Measurements from ENCODE around the gene CLEC14A.

The CLEC14A gene

DNA sequence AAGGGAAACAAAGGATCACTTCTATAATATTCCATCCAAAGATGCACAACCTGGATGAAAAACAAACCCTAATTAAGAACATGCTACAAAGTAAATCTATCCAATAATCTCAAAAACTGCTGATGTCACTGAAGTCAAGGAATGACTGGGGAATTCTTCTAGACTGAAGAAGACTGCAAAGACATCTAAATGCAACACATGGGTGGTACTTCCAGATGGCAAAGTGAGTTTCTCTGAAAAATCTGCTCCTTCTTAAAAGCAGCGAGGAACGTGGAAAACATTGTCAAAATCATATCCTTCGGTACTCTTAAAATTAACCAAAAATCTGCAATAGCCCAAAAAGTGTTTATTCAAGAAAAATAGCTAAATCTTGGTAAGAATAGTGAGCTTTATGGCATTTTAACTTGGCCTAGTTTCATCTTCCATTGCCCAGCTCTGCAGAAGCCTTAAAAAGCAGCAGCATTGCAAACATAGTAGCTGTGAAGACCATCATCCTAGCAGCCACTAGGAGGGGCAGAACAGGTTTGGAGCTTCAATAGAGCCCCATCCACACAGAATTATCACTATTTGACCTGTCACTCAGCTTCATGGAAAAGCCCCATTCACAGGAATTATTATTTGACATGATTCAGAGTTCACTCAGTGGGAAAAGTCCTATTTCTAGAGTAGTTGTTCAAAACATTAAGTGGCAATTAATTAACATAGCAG lies 7.4 kb downstream of the CLEC14A start:
- no peak for DNase-seq (ENCODE audit: low spot score)

DNA sequence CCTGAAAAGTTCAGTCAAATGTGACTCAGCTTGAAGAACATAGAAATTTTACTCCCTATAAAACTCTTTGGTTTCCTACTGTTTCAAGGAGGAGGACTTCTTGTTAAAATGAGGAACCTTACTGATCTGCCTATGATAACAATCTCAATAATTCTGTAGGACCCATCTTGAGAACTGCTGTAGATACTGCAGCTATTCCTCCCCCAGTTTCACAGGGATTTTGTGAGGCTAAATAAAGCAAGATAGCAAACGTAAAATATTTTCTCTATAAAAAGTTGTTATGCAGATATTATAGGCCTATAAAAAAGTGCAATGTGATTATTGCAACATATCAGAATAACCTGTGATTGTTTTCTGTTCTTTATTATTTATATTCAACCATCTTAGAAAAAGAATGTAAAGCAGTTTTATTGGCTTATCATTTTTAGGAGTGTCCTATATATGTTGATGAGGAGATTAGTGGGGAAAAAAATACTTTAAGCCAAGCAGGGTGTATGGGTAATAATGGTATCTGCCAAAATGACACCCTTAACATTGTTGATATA lies 12.1 kb downstream of the CLEC14A start:
- no peak for DNase-seq (ENCODE audit: low spot score)

- no peak for DNase-seq (ENCODE audit: low spot score)
Observed at GRCh38 chr14:38238878-38239277, 17.0 kb downstream of the CLEC14A start.

DNA sequence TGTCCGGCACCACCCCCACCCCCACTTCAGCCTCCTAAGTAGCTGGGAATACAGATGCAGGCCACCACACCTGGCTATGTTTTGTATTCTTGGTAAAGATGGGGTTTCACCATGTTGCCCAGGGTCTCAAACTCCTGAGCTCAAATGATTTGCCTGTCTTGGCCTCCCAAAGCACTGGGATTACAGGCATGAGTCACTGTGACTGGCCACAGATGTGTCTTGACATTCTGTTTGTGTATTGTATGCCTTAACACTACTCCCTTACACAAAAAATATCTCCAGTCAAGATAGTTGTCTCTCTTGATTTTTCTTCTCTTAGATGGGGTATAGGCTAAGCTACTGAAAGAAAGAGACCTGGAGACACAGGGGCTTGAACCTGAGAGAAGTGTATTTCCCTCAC lies 17.6 kb downstream of the CLEC14A start:
- DNase-seq (ENCODE audit: low spot score): no peak

DNA sequence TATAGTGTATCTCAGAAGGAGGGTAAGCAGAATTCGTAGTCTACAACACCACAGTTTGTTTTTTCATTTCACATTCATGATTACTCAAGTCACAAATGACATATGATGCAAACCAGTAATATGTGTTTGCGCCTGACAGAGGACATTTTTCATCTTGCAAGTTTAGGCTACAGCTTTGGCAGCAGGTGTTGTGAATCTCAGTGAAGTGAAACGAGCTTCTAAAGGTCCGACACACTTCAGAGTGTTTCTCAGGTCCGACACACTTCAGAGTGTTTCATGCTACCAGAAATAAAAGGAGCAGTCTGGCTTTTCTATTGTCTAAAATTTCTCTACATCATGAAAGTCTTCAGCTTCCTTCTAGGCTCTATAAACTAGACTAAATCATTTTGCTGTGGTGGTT lies 22.7 kb downstream of the CLEC14A start:
- no peak for DNase-seq (ENCODE audit: low spot score)

DNA sequence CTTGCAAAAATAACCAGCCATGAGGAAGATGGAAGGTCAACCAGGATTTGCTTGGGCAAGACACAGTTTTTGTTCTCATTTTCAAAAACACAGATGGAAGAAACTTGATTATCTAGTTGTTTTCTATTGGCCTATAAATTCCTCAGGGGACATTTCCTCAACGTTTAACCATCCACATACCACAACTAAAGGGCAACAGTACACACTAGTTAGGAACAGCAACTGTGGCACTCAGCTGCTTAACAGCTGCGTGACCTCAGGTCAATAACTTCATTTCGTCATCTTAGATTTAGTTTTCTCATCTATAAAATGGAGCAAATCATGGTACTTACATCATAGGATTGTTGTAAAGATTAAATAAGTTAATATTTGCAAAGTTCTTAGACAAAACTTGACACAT lies 29.5 kb downstream of the CLEC14A start:
- no peak for DNase-seq (ENCODE audit: low spot score)

GRCh38 chr14:38225946-38226345 lies 29.9 kb downstream of the CLEC14A start:
- no peak for DNase-seq (ENCODE audit: low spot score)

- no peak for DNase-seq (ENCODE audit: low spot score)
Observed at GRCh38 chr14:38224338-38224737, 31.6 kb downstream of the CLEC14A start.

GRCh38 chr14:38221077-38221476 lies 34.8 kb downstream of the CLEC14A start:
- DNase-seq (ENCODE audit: low spot score): no peak

DNA sequence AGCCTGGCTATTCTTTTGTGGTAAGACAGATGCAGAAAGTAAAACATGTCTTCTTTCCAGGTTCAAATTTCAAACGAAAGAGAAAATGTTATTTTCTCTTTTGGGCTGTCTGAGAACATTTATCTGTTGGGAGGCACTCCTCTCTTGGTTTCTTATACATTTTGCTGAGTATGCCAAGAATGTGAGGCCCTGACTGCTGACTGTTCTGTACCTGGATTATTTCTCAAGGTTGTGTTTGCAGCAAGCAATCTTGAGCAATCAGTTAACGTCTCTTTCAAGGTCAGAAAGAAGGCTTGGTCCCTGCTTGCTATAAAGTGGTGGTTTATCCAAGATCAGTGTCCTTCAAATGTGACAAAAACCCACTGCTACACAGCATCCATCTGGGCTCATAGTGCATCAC lies 38.3 kb downstream of the CLEC14A start:
- no peak for DNase-seq (ENCODE audit: low spot score)

GRCh38 chr14:38213001-38213400 lies 42.9 kb downstream of the CLEC14A start:
- DNase-seq (ENCODE audit: low spot score): no peak

GRCh38 chr14:38212111-38212510 lies 43.8 kb downstream of the CLEC14A start:
- DNase-seq (ENCODE audit: low spot score): no peak

GRCh38 chr14:38211255-38211735 lies 44.6 kb downstream of the CLEC14A start:
- no peak for DNase-seq (ENCODE audit: low spot score)

DNA sequence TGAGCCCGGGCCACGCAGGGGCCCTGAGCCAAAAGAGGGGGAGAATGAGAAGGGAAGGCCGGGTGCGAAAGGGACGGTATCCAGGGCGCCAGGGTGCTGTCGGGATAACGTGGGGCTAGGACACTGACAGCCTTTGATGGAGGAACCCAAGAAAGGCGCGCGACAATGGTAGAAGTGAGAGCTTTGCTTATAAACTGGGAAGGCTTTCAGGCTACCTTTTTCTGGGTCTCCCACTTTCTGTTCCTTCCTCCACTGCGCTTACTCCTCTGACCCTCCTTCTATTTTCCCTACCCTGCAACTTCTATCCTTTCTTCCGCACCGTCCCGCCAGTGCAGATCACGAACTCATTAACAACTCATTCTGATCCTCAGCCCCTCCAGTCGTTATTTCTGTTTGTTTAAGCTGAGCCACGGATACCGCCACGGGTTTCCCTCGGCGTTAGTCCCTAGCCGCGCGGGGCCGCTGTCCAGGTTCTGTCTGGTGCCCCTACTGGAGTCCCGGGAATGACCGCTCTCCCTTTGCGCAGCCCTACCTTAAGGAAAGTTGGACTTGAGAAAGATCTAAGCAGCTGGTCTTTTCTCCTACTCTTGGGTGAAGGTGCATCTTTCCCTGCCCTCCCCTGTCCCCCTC lies 45.2 kb downstream of the CLEC14A start:
- DNase-seq (ENCODE audit: low spot score): no peak

GRCh38 chr14:38209572-38210557 lies 46.0 kb downstream of the CLEC14A start:
- no peak for DNase-seq (ENCODE audit: low spot score)

DNA sequence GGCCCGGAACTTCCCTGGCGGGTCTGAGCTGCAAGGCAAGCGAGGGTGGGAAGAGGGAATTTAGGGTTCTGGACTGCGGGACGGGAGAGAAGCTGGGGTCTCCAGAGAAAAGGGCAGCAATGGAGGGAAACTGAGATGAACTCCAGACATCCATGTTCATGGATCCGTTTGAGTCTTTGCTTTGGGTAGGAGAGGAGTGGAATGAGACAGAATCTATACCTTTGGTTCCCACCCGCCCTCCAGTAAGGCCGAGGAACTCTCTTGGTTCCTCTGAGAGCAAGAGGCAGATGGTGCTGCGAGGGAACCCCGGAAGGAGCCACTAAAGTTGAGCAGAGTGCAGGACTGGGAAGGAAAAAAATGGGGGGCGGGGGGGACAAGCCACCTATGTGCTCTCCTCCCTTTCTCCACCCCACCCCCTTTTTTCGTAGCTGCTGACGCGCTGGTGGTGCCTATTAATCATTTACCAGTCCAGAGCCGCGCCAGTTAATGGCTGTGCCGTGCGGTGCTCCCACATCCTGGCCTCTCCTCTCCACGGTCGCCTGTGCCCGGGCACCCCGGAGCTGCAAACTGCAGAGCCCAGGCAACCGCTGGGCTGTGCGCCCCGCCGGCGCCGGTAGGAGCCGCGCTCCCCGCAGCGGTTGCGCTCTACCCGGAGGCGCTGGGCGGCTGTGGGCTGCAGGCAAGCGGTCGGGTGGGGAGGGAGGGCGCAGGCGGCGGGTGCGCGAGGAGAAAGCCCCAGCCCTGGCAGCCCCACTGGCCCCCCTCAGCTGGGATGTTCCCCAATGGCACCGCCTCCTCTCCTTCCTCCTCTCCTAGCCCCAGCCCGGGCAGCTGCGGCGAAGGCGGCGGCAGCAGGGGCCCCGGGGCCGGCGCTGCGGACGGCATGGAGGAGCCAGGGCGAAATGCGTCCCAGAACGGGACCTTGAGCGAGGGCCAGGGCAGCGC lies 47.0 kb downstream of the CLEC14A start:
- no peak for DNase-seq (ENCODE audit: low spot score)

DNA sequence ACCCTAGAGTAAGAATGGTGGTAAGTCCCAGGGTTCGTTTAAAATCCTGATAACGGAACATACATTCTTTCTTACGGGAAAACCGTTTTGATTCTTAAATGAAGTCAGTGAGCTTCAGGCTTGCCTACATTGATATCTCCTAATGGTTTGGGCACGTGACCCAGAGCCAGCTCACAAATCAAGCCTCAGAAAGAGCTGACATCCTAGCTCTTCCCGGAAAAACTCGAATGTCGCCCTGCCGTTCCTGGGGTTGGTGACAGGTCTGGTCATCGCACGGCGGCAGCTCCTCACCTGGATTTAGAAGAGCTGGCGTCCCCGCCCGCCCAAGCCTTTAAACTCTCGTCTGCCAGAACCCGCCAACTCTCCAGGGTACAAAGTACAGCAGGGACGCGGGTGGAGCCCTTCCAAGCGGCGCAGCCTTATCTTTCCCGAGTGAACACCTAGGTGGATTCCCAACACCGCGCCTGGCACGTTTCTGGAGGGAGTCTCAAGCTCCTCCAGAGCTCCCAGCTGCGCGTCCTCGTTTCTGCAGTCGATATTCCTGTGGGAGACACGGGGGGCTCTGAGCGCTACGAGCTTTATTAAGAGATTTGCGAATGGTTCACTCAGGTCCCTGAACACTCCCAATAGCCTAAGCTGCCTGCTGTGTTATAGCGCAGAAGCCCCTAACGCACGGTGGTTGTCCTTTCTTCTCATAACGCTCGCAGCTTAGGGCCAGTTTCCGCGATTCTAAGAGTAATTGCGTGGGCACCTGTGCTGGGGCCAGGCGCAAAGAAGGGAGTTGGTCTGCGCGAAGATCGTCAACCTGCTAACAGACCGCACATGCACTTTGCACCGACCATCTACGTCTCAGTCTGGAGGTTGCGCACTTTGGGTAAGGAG lies 47.9 kb downstream of the CLEC14A start, which contains the start of gene SSTR1:
Gene SSTR1, plus strand, starts transcription at position 169 of the 882 bp plus-strand sequence. CDS start 1,486 bp downstream, outside the sequence.
- no peak for DNase-seq (ENCODE audit: low spot score)

DNA sequence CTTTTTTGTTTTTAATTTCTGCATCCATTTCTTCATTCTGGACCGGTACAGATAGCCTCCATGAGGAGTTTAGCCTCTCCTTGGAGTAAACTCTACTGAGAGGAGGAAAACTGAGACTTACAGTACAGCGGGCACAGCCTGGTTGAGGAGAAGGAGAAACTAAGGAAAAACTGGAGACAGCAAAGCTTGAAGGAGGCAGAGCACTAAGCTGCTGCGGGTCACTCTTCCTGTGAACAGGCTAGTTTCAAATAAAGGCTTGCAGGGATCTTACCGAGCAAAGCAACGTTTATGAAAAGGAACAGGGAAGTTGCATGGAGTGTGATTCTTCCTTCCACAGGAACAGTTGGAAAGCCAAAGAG lies 48.5 kb downstream of the CLEC14A start:
- DNase-seq (ENCODE audit: low spot score): no peak

DNA sequence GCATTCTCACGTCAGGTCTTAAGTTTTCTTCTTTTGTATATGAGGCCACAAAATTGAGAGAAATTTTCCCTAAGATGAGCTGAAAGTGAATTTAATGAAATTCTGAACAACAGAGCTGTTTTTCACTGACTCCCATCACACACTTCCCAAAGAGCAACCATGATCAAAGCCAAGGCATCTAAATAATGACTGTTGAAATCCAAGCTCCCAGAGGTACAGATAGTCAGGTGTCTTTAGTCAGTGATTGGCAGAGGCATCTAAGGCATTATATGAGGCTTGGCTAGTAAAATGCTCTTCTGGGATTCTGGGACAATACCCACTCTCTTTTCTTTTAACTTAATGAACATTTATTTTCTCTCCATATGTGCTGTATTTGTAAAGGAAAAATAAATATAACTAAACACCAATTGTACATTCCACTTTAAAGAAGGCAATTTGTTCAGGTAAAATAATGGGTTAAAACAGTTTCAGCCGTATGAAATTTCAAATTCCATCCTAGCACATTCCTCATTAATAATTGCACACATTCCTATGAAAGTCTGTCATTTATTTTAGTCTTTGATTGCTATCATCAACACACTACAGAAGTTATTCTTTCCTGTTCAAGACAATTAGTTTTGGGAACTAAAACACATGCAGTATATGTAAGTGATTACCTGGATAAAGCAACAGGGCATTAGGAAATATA lies 49.1 kb downstream of the CLEC14A start:
- DNase-seq (ENCODE audit: low spot score): no peak
